ENCODE data around the gene PSMB3. TPM values are rescaled to one million over a fixed set of nuclear protein-coding genes. Genes with fewer than 3 reads are reported as not detected.
A peak's percentile ranks its signal among the peaks of the same experiment; 100 is the strongest.

The PSMB3 gene
- total RNA-seq, 2 donors from 2014 or later: 235 to 375 TPM

DNA sequence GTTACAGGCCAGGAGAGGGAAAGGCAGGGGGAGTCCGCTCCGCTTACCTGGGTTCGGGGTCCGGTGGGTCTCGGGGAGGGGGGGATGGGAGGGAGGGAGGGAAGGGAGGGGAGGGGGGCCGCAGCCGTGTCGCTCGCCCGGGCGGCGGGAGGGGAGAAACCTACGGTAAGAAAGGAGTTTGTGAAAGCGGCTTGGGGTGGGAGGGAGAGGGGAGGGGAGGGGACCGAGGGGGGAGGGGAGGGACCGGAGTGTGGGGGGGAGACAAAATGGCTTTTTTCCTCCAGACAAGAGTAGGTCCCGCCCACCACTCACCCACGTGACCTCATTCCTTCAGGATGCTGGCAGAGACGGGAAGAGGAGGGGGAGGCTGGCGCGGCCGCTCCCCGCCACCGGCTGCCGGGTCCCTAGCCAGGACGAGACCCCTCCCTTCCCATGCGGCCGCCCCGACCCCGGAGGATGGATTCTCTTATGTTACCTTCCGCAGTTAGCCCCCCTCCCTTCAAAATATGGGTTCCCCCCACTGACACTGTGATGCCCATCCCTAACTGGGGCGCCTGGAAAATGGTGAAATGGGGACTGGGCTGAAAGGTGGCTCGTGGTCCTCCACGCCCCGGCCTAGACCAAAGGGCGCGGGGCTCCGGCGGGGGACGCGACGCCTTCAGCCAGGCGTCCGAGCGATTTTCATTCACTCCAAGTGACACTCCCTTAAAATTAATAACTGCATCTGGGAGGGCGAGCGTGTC, 4.2 kb upstream of the PSMB3 start, which contains the start of gene PCGF2:
TSS of gene PCGF2 (minus strand) at position 188 of the 743 bp plus-strand sequence. CDS start 7,934 bp downstream, outside the sequence.
- ATAC-seq (replicated peaks): no peak
- Mint-ChIP-seq H3K27ac (no peak within 1 kb of the TSS), H3K27me3 (peaks cover 26% of the 10 kb centered on the region), H3K9me3 (no peaks in the 10 kb centered on the region), H3K36me3 (ENCODE audit: low read depth) (peaks cover 25% of the 10 kb centered on the region), H3K4me1 (peaks cover 18% of the 10 kb centered on the region), H3K4me3 (peak within 1 kb of the TSS; percentile 86)

GRCh38 chr17:38748892-38749222, 3.7 kb upstream of the PSMB3 start:
- Mint-ChIP-seq H3K27ac (no peak overlapping the region), H3K9me3 (no peaks in the 10 kb centered on the region), H3K27me3 (peaks cover 26% of the 10 kb centered on the region), H3K4me3 (peak overlapping the region; percentile 86), H3K4me1 (peaks cover 21% of the 10 kb centered on the region), H3K36me3 (ENCODE audit: low read depth) (peaks cover 30% of the 10 kb centered on the region)
- ATAC-seq (replicated peaks): no peak

GRCh38 chr17:38749223-38750043, 3.1 kb upstream of the PSMB3 start:
- Mint-ChIP-seq H3K4me1 (peaks cover 23% of the 10 kb centered on the region), H3K27ac (no peak overlapping the region), H3K27me3 (peaks cover 26% of the 10 kb centered on the region)

DNA sequence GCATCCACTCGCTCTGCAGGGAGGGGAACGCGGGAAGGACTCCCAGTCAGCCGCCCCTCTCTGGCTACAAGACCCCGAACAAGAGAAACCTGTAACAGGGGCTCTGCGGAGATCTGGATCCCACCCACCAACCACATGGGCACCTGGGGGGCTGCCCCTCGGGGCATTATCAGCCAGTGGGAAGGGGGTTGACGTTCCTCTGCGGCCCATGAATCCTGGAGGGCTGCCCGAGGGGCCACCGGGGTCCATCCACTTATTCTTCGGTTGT, 2.6 kb upstream of the PSMB3 start:
- Mint-ChIP-seq H3K4me3 (peak overlapping the region; percentile 86), H3K27me3 (peaks cover 22% of the 10 kb centered on the region), H3K36me3 (ENCODE audit: low read depth) (peaks cover 41% of the 10 kb centered on the region), H3K9me3 (no peaks in the 10 kb centered on the region), H3K27ac (no peak overlapping the region), H3K4me1 (peaks cover 23% of the 10 kb centered on the region)
- ATAC-seq (replicated peaks): no peak

More at GRCh38 chr17:38749223-38750043, 3.1 kb upstream of the PSMB3 start:
- Mint-ChIP-seq H3K9me3 (no peaks in the 10 kb centered on the region), H3K4me3 (peak overlapping the region; percentile 86), H3K36me3 (ENCODE audit: low read depth) (peaks cover 36% of the 10 kb centered on the region)
- ATAC-seq (replicated peaks): no peak

GRCh38 chr17:38750312-38751121, 2.0 kb upstream of the PSMB3 start:
- peaks cover 47% of the 10 kb centered on the region for H3K36me3 Mint-ChIP-seq (ENCODE audit: low read depth)
- no peaks in the 10 kb centered on the region for H3K9me3 Mint-ChIP-seq
- H3K4me3 Mint-ChIP-seq: peak overlapping the region; percentile 86
- H3K4me1 Mint-ChIP-seq: peaks cover 23% of the 10 kb centered on the region
- peaks cover 22% of the 10 kb centered on the region for H3K27me3 Mint-ChIP-seq
- peak overlapping the region; percentile 95 for H3K27ac Mint-ChIP-seq
- no peak for ATAC-seq (replicated peaks)

DNA sequence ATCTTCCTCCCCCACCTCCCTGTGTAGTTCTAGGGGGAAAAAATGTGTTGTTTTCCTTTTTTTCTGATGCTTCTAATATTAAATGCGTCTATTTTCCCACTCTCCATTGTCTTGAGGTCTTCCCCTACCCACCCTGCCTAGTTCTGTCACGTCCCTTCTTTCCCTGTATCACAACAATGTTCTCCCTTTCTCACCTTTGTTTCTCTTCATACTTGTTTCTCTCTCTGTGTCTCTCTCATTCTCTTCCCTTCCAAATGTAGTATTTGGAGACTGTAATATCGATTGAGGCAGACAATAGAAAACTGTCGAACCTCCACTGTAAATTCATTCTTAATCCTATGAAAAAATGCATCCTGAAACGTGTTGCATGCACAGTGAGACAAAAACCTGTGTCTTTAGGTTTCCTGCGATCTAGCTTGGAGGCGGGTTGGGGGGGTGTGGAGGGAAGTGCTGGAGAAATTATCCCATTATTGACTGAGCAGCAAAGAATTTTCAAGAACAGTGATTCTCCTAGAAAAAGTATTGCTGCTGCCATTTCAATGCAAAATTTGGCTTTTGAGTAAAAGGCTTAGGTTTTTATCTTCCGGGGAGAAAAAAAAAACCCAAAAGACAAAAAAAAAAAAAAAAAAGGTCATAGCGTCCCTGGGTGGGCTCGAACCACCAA, 1.3 kb upstream of the PSMB3 start:
- H3K4me1 Mint-ChIP-seq: peaks cover 27% of the 10 kb centered on the region
- H3K36me3 Mint-ChIP-seq (ENCODE audit: low read depth): peaks cover 54% of the 10 kb centered on the region
- peaks cover 17% of the 10 kb centered on the region for H3K27me3 Mint-ChIP-seq
- no peaks in the 10 kb centered on the region for H3K9me3 Mint-ChIP-seq
- peak overlapping the region; percentile 86 for H3K4me3 Mint-ChIP-seq
- no peak for ATAC-seq (replicated peaks)
- H3K27ac Mint-ChIP-seq: peak overlapping the region; percentile 95

DNA sequence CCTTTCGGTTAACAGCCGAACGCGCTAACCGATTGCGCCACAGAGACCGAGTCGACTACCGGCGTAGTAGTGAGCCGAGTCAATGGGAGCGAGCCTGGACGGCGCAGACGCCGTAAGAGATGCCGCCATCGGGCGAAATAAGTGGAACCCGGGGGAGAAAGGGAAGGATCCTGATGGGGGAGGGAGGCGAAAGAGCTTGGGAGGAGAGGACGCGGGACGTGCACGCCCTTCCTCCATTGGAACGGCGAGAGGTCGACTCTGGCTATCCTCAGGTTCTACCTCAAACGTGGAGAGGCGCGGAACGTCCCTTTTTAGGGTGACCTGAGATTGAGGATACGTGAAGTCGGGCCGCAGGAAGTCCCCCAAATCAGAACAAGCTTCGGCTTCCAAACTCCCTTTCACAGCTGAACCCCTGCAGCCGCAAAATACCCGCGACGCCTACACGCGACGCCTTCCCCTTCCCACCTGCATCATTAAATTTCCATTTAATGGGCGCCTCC, 683 bp upstream of the PSMB3 start:
- peak overlapping the region; percentile 86 for H3K4me3 Mint-ChIP-seq
- H3K4me1 Mint-ChIP-seq: peaks cover 27% of the 10 kb centered on the region
- H3K9me3 Mint-ChIP-seq: no peaks in the 10 kb centered on the region
- peaks cover 11% of the 10 kb centered on the region for H3K27me3 Mint-ChIP-seq
- peaks cover 60% of the 10 kb centered on the region for H3K36me3 Mint-ChIP-seq (ENCODE audit: low read depth)
- H3K27ac Mint-ChIP-seq: peak overlapping the region; percentile 95
- peak; percentile 42 for ATAC-seq (replicated peaks)

GRCh38 chr17:38753071-38753506, 548 bp downstream of the PSMB3 start:
- ATAC-seq (replicated peaks): no peak
- H3K4me3 Mint-ChIP-seq: peak overlapping the region; percentile 86
- H3K27me3 Mint-ChIP-seq: peaks cover 7% of the 10 kb centered on the region
- H3K27ac Mint-ChIP-seq: peak overlapping the region; percentile 95
- peaks cover 73% of the 10 kb centered on the region for H3K36me3 Mint-ChIP-seq (ENCODE audit: low read depth)
- H3K4me1 Mint-ChIP-seq: peaks cover 27% of the 10 kb centered on the region
- H3K9me3 Mint-ChIP-seq: no peaks in the 10 kb centered on the region

DNA sequence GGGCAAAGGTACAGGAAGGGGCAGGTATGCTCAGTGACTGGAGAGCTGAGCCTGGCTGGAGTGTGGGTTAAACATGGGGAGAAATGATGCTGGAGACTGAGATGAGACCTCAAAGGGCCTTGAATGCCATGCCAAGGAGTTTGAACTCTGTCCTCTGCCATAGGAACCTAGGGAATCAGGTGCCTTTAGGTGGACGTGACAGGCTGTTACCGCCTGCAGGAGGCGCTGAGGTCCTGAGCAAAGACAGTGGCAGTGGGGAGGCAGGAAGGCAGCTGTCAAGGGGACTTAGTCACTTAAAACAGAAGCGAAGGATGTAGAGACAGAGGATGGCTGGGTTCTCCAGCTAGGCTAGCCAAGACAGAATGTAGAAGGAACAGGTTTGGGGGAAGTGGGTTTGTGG, 9.1 kb downstream of the PSMB3 start:
- Mint-ChIP-seq H3K9me3 (no peaks in the 10 kb centered on the region), H3K36me3 (ENCODE audit: low read depth) (peaks cover 100% of the 10 kb centered on the region), H3K4me1 (peaks cover 4% of the 10 kb centered on the region), H3K27ac (peak overlapping the region; percentile 79), H3K27me3 (no peaks in the 10 kb centered on the region), H3K4me3 (no peak overlapping the region)
- ATAC-seq (replicated peaks): peak; percentile 48

- H3K9me3 Mint-ChIP-seq: no peaks in the 10 kb centered on the region
- H3K27ac Mint-ChIP-seq: peak overlapping the region; percentile 79
- peaks cover 4% of the 10 kb centered on the region for H3K4me1 Mint-ChIP-seq
- no peak overlapping the region for H3K4me3 Mint-ChIP-seq
- H3K36me3 Mint-ChIP-seq (ENCODE audit: low read depth): peaks cover 100% of the 10 kb centered on the region
- H3K27me3 Mint-ChIP-seq: no peaks in the 10 kb centered on the region
- no peak for ATAC-seq (replicated peaks)
Measured at GRCh38 chr17:38762231-38762630, 9.7 kb downstream of the PSMB3 start.

GRCh38 chr17:38766341-38766740, 13.8 kb downstream of the PSMB3 start:
- Mint-ChIP-seq H3K27ac (no peak overlapping the region), H3K4me3 (no peak overlapping the region), H3K27me3 (no peaks in the 10 kb centered on the region), H3K36me3 (ENCODE audit: low read depth) (peaks cover 100% of the 10 kb centered on the region), H3K4me1 (peaks cover 4% of the 10 kb centered on the region), H3K9me3 (no peaks in the 10 kb centered on the region)
- ATAC-seq (replicated peaks): no peak

DNA sequence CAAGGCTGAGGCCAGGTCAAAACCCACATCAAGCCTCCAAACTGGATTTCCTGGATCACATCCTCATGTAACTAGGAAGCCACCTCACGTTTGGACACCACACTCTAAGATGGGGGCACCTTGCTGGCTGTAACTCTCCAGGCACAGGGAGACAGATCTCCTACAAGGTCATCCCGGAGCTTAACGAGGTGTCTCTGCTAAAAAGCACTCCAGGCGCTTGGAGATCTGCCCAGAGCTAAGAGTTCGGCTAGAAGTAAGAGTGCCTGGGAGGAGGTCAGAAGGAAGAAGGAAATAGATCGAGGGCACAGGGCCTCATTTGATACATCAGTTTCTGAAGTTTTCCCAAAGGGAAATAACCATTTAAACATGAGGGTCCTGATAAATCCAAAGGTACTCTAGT, 15.9 kb downstream of the PSMB3 start:
- no peak for ATAC-seq (replicated peaks)
- no peak overlapping the region for H3K27ac Mint-ChIP-seq
- H3K4me1 Mint-ChIP-seq: no peaks in the 10 kb centered on the region
- H3K9me3 Mint-ChIP-seq: no peaks in the 10 kb centered on the region
- no peaks in the 10 kb centered on the region for H3K27me3 Mint-ChIP-seq
- H3K4me3 Mint-ChIP-seq: no peak overlapping the region
- peaks cover 100% of the 10 kb centered on the region for H3K36me3 Mint-ChIP-seq (ENCODE audit: low read depth)

DNA sequence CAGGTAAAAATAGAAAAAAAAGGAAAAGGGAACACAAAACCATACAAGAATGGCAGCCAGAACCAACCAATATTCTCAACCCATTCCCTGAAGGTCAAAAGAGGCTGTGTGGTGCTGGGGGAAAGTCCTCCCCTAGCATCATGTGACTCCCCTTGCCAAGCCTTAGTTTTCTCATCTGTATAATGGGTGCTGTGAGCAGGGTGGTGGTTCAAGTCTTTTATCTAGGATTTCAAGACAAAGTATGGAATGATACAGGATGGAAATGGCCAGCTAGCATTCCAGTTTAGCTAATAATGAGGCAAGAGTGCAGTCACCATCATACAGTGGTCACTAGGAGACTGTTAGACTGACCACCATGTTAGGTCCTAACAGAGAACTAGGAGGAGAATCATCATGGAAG, 20.7 kb downstream of the PSMB3 start:
- ATAC-seq (replicated peaks): no peak
- H3K4me1 Mint-ChIP-seq: no peaks in the 10 kb centered on the region
- H3K27me3 Mint-ChIP-seq: no peaks in the 10 kb centered on the region
- H3K36me3 Mint-ChIP-seq (ENCODE audit: low read depth): peaks cover 94% of the 10 kb centered on the region
- peak overlapping the region; percentile 55 for H3K27ac Mint-ChIP-seq
- H3K9me3 Mint-ChIP-seq: no peaks in the 10 kb centered on the region
- no peak overlapping the region for H3K4me3 Mint-ChIP-seq
